ENCODE data around the gene FAM120B. TPM values are rescaled to one million over a fixed set of nuclear protein-coding genes. Genes with fewer than 3 reads are reported as not detected.

Gene FAM120B
- total RNA-seq, 2 experiments from 2014 or later, result 18.4 to 20.0 TPM

- ChIA-PET POLR2A (no interaction called here), CTCF (no interaction called here)
- DNase-seq, result no peak
- intact Hi-C loops (cut with micrococcal nuclease), result loop anchor here (10.0 kb wide), 1 partner anchor 81 kb away; no protein-coding TSS in a partner anchor
- no peak overlapping the region for H3K27ac Mint-ChIP-seq
- peaks cover 7% of the 10 kb centered on the region for H3K27me3 Mint-ChIP-seq
- peaks cover 5% of the 10 kb centered on the region for H3K9me3 Mint-ChIP-seq
- peaks cover 3% of the 10 kb centered on the region for H3K36me3 Mint-ChIP-seq
- no peaks in the 10 kb centered on the region for H3K4me1 Mint-ChIP-seq (ENCODE audit: low read depth)
- no peak overlapping the region for H3K4me3 Mint-ChIP-seq
These were observed 126.9 kb downstream of the FAM120B start for GRCh38 chr6:170433163-170434116.

GRCh38 chr6:170434117-170434820 lies 127.7 kb downstream of the FAM120B start:
- Mint-ChIP-seq H3K9me3 (peaks cover 5% of the 10 kb centered on the region), H3K27ac (no peak overlapping the region), H3K27me3 (peaks cover 7% of the 10 kb centered on the region), H3K4me3 (no peak overlapping the region), H3K4me1 (ENCODE audit: low read depth) (no peaks in the 10 kb centered on the region), H3K36me3 (peaks cover 3% of the 10 kb centered on the region)
- ChIA-PET POLR2A (no interaction called here), CTCF (no interaction called here)
- DNase-seq, result no peak
- intact Hi-C loops (cut with micrococcal nuclease), result loop anchor here (10.0 kb wide), 1 partner anchor 81 kb away; no protein-coding TSS in a partner anchor

- Mint-ChIP-seq H3K4me1 (ENCODE audit: low read depth) (no peaks in the 10 kb centered on the region), H3K27me3 (peaks cover 9% of the 10 kb centered on the region), H3K27ac (no peak overlapping the region), H3K36me3 (peaks cover 3% of the 10 kb centered on the region), H3K4me3 (no peak overlapping the region), H3K9me3 (peaks cover 5% of the 10 kb centered on the region)
- no peak for DNase-seq
- POLR2A ChIA-PET, result no interaction called here
- CTCF ChIA-PET, result no interaction called here
- intact Hi-C loops (cut with micrococcal nuclease), result loop anchor here (10.0 kb wide), 1 partner anchor 80 kb away; no protein-coding TSS in a partner anchor
These were observed 128.2 kb downstream of the FAM120B start for GRCh38 chr6:170434821-170435155.

- no peak overlapping the region for H3K27ac Mint-ChIP-seq
- ChIA-PET POLR2A (no interaction called here), CTCF (no interaction called here)
- no peak overlapping the region for H3K4me3 Mint-ChIP-seq
- H3K9me3 Mint-ChIP-seq, result peaks cover 5% of the 10 kb centered on the region
- H3K36me3 Mint-ChIP-seq, result peaks cover 3% of the 10 kb centered on the region
- no peaks in the 10 kb centered on the region for H3K4me1 Mint-ChIP-seq (ENCODE audit: low read depth)
- no peak for DNase-seq
- intact Hi-C loops (cut with micrococcal nuclease), result loop anchor here (10.0 kb wide), 1 partner anchor 79 kb away; no protein-coding TSS in a partner anchor
- H3K27me3 Mint-ChIP-seq, result peaks cover 10% of the 10 kb centered on the region
These were observed 129.2 kb downstream of the FAM120B start for GRCh38 chr6:170435766-170436165.

- no peak for DNase-seq
- Mint-ChIP-seq H3K9me3 (peaks cover 5% of the 10 kb centered on the region), H3K4me3 (no peak overlapping the region), H3K27me3 (peaks cover 10% of the 10 kb centered on the region), H3K4me1 (ENCODE audit: low read depth) (no peaks in the 10 kb centered on the region), H3K27ac (no peak overlapping the region), H3K36me3 (peaks cover 3% of the 10 kb centered on the region)
- ChIA-PET POLR2A (no interaction called here), CTCF (interaction anchor here (1.6 kb wide), 1 partner anchor 81 kb away, joined by 4 read pairs; no protein-coding TSS in a partner anchor)
- intact Hi-C loops (cut with micrococcal nuclease), result loop anchor here (10.0 kb wide), 1 partner anchor 78 kb away; no protein-coding TSS in a partner anchor
These were observed 129.8 kb downstream of the FAM120B start for GRCh38 chr6:170436209-170436809.

GRCh38 chr6:170437719-170438401 lies 131.3 kb downstream of the FAM120B start:
- H3K4me3 Mint-ChIP-seq, result no peak overlapping the region
- H3K27ac Mint-ChIP-seq, result no peak overlapping the region
- intact Hi-C loops (cut with micrococcal nuclease), result loop anchor here (10.0 kb wide), 1 partner anchor 77 kb away; no protein-coding TSS in a partner anchor
- POLR2A ChIA-PET, result no interaction called here
- no peaks in the 10 kb centered on the region for H3K4me1 Mint-ChIP-seq (ENCODE audit: low read depth)
- CTCF ChIA-PET, result interaction anchor here (1.6 kb wide), 1 partner anchor 79 kb away, joined by 4 read pairs; no protein-coding TSS in a partner anchor
- no peak for DNase-seq
- peaks cover 8% of the 10 kb centered on the region for H3K27me3 Mint-ChIP-seq
- H3K36me3 Mint-ChIP-seq, result peaks cover 3% of the 10 kb centered on the region
- H3K9me3 Mint-ChIP-seq, result peaks cover 5% of the 10 kb centered on the region

- CTCF ChIA-PET, result no interaction called here
These were observed 131.8 kb downstream of the FAM120B start for GRCh38 chr6:170438402-170438753.

GRCh38 chr6:170438861-170439260 lies 132.3 kb downstream of the FAM120B start:
- CTCF ChIA-PET, result no interaction called here
- H3K4me1 Mint-ChIP-seq (ENCODE audit: low read depth), result no peaks in the 10 kb centered on the region
- H3K36me3 Mint-ChIP-seq, result peaks cover 3% of the 10 kb centered on the region
- DNase-seq, result no peak
- H3K27me3 Mint-ChIP-seq, result peaks cover 6% of the 10 kb centered on the region
- intact Hi-C loops (cut with micrococcal nuclease), result loop anchor here (10.0 kb wide), 1 partner anchor 76 kb away; no protein-coding TSS in a partner anchor
- H3K4me3 Mint-ChIP-seq, result no peak overlapping the region
- H3K9me3 Mint-ChIP-seq, result peaks cover 5% of the 10 kb centered on the region
- H3K27ac Mint-ChIP-seq, result no peak overlapping the region
- POLR2A ChIA-PET, result no interaction called here

More at GRCh38 chr6:170438402-170438753, 131.8 kb downstream of the FAM120B start:
- H3K4me3 Mint-ChIP-seq, result no peak overlapping the region
- POLR2A ChIA-PET, result no interaction called here
- H3K9me3 Mint-ChIP-seq, result peaks cover 5% of the 10 kb centered on the region
- peak; percentile 71 for DNase-seq
- H3K36me3 Mint-ChIP-seq, result peaks cover 3% of the 10 kb centered on the region
- peaks cover 6% of the 10 kb centered on the region for H3K27me3 Mint-ChIP-seq
- no peak overlapping the region for H3K27ac Mint-ChIP-seq
- intact Hi-C loops (cut with micrococcal nuclease), result loop anchor here (10.0 kb wide), 1 partner anchor 76 kb away; no protein-coding TSS in a partner anchor
- no peaks in the 10 kb centered on the region for H3K4me1 Mint-ChIP-seq (ENCODE audit: low read depth)

GRCh38 chr6:170439366-170440361 lies 133.1 kb downstream of the FAM120B start:
- no peak overlapping the region for H3K4me3 Mint-ChIP-seq
- ChIA-PET POLR2A (no interaction called here), CTCF (no interaction called here)
- H3K27me3 Mint-ChIP-seq, result peaks cover 6% of the 10 kb centered on the region
- H3K36me3 Mint-ChIP-seq, result peaks cover 3% of the 10 kb centered on the region
- DNase-seq, result no peak
- peaks cover 5% of the 10 kb centered on the region for H3K9me3 Mint-ChIP-seq
- H3K27ac Mint-ChIP-seq, result no peak overlapping the region
- intact Hi-C loops (cut with micrococcal nuclease), result loop anchor here (10.0 kb wide), 1 partner anchor 75 kb away; no protein-coding TSS in a partner anchor
- H3K4me1 Mint-ChIP-seq (ENCODE audit: low read depth), result no peaks in the 10 kb centered on the region

GRCh38 chr6:170440437-170440836 lies 133.9 kb downstream of the FAM120B start:
- Mint-ChIP-seq H3K36me3 (peaks cover 3% of the 10 kb centered on the region), H3K27me3 (peaks cover 6% of the 10 kb centered on the region), H3K4me3 (no peak overlapping the region), H3K4me1 (ENCODE audit: low read depth) (no peaks in the 10 kb centered on the region), H3K9me3 (peaks cover 5% of the 10 kb centered on the region), H3K27ac (no peak overlapping the region)
- ChIA-PET CTCF (no interaction called here), POLR2A (no interaction called here)
- DNase-seq, result no peak
- intact Hi-C loops (cut with micrococcal nuclease), result no loop called here

GRCh38 chr6:170441316-170441715 lies 134.8 kb downstream of the FAM120B start:
- H3K36me3 Mint-ChIP-seq, result peaks cover 2% of the 10 kb centered on the region
- intact Hi-C loops (cut with micrococcal nuclease), result no loop called here
- CTCF ChIA-PET, result no interaction called here
- H3K4me1 Mint-ChIP-seq (ENCODE audit: low read depth), result no peaks in the 10 kb centered on the region
- no peak overlapping the region for H3K4me3 Mint-ChIP-seq
- POLR2A ChIA-PET, result no interaction called here
- H3K9me3 Mint-ChIP-seq, result peaks cover 2% of the 10 kb centered on the region
- H3K27me3 Mint-ChIP-seq, result peaks cover 6% of the 10 kb centered on the region
- no peak for DNase-seq
- H3K27ac Mint-ChIP-seq, result no peak overlapping the region

Measured in activated CD4-positive, alpha-beta memory T cell treated with anti-CD3 and anti-CD28 coated beads for 36 hours (primary cell).